ENCODE measurements around the gene MAP3K13. TPM values are rescaled to one million over a fixed set of nuclear protein-coding genes. Genes with fewer than 3 reads are reported as not detected.
"Not testable (repeated sequence)": the region's sequence is repeated elsewhere in the genome, so short reads cannot be mapped to it uniquely, and the experiment has no call there.

The MAP3K13 gene
- total RNA-seq, 1 donor from 2014 or later, result 21.5 TPM

DNA sequence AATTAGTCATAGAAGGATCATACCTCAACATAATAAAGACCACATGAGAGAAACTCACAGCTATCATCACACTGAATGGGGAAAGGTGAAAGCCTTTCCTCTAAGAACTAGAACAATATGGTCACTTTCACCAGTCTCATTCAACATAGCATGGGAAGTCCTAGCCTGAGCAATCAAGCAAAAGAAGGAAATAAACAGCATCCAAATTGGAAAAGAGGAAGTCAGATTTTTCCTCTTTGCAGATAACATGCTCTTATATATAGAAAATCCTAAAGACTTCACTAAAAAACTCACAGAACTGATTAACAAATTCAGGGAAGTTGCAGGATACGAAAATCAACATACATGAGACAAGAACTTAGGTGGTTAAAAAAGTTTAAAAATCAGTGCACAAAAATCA, 24.7 kb downstream of the MAP3K13 start:
- no peak for DNase-seq (ENCODE audit: extremely low read depth, low read depth, low spot score)

DNA sequence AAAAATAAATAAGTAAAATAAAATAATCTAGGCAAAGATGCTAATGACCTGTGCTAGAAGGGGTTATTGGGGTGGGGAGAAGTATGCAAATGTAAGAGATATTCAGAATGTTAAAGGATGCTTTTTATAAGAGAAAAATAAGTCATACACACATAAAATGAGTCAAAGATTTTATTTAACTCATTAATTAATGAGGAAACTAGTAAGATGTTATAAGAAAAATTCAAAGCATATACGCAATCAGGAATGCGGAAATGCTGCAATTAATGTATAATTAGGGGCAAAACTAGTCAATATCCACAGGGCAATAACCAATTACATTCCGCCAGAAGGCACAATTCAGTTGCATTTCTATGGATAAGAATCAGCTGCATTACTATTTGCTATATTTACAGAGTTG, 30.1 kb downstream of the MAP3K13 start:
- no peak for DNase-seq (ENCODE audit: extremely low read depth, low read depth, low spot score)

DNA sequence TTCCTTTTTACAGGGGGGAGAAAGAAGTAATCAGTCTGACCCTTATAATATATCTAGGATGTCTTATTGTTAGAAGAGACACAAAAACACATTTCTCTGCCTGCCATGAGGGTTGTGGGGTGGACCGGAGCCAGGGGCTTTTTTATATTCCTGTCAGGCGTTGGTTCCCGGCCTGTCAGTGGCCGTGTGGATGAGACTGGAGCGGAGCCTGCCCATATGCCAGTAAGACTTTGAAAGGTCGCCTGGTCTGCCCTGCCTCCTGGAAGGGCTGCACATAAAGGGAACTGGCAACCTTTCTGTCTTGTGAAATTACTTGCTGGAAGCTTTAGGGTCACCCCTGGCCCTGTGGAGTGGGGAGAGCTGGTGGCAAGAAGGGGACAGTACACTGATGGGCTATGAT, 34.7 kb downstream of the MAP3K13 start:
- no peak for DNase-seq (ENCODE audit: extremely low read depth, low read depth, low spot score)

DNA sequence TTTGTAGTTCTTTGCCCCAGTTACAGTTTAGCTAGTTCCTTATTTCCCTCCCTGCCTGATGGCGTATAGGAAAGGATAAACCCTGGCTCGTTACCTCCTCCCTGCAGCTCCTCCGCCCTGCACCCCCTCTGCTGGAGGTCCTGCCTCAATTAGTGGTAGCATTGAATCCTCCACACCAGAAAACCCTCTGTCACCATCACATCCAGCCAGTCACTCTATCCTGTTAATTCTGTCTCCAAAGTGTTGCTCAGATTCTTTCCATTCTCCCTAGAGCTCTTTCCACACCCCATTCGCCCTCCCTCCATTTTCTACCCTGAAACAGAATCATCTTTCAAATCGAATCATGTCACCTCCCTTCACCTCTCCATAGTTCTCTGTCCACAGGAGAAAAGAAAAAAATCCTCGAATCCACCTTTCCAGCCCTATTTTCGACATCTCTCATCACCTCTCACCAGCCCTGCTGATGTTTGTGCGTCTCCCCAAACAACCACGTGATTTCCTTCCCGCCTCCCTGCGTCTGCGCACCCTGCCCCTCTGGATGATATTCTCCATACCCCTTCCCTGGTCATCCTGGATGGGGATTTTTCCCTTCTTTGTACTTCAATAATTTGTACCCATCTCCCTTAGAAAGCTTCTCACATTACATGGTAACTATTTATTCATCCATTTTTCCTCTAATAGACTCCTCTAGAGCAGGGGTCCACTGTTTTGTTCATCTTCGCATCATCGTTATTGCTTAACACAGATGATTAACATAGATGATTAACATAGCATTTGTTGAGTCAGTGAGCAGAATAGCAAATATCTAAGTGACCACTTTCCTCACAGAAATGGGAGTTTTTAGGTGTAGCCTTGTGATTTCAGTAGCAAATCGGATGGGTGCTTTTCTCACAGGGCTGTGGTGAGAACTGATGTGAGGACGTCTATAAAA, 37.1 kb downstream of the MAP3K13 start:
- DNase-seq (ENCODE audit: extremely low read depth, low read depth, low spot score), result no peak

DNA sequence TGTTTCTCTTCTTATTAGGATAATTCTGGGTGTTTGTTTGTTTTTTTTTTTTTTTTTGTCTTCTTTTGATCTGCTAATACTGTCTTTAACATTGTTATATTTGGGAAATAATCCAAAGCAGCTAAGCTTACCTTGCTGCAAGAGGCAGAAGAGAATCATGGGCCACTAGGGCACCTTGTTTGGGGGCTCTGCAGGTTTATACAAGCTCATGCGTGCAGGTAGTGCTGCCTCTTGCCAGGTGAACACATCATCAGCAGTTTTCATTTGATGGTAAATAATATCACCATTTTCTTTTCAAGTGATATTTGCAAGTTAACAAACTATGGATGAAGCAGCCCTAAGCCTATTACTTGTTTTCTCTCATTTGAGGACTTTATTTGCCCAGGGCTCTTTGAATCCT, 37.9 kb downstream of the MAP3K13 start:
- DNase-seq (ENCODE audit: extremely low read depth, low read depth, low spot score), result no peak

DNA sequence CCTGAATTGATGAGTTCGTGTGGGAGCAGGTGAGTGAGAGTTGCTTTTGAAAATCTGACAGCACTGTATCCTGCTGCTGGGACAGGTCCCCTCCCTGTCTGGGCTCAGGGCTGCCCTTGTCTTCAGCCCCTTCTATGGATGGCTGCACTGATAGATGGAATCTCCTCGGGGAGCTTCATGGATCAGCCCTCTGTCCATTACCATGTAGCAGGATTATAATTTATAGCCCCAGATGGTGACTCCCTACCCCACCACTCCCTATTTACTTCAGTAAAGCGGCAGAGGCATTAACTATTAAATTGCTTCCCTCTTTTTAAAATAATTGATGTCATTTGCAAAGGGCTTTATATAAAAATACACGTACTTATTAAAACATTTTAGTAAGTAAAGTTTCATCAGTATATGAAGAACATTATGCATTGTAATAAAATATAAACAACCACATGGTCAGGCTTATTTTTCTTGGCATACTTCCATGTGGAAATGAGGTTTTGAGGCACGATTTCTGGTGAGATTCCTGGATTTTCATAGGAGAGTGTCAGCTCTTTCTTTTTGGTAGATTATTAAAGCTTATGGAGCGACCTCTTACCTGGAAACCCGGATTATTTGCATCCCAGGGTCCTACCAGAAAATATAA, 38.5 kb downstream of the MAP3K13 start:
- no peak for DNase-seq (ENCODE audit: extremely low read depth, low read depth, low spot score)

DNA sequence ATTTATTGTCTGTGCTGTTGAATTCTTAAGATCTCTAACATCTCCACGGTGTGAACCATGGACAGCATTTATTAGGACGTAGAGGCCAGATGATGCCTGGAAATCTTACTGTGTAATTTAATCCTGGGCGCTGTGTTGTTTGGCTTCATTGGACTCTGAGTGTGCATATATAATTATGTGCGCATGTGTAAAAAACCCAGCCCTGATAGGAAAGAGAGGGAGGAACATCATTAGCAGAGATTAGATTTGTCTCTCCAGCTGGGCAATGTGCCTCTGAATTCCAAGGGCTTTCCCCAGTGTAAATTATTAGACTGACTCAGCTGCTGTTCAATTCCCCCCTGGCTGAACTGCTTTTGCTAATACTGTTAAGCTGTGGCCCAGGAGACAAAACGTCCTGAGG, 39.6 kb downstream of the MAP3K13 start:
- no peak for DNase-seq (ENCODE audit: extremely low read depth, low read depth, low spot score)

DNA sequence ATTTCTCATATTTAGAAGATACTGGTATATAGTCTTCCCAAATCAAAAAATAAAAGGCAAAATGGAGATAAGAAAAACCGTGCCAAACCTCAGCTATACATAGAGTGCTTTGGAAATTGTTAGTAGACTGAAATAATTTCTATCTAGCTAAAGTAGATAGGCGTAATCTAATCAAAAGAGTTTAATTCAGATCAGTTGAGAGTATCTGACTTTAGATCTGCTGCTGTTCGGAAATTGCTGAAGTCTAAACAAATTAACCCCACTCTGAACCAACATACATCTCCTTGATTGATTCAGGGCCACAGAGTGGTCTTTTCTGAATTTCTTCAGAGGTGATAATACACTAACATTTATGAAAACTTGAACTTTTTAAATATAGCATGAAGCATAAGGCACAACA, 40.1 kb downstream of the MAP3K13 start:
- no peak for DNase-seq (ENCODE audit: extremely low read depth, low read depth, low spot score)

DNA sequence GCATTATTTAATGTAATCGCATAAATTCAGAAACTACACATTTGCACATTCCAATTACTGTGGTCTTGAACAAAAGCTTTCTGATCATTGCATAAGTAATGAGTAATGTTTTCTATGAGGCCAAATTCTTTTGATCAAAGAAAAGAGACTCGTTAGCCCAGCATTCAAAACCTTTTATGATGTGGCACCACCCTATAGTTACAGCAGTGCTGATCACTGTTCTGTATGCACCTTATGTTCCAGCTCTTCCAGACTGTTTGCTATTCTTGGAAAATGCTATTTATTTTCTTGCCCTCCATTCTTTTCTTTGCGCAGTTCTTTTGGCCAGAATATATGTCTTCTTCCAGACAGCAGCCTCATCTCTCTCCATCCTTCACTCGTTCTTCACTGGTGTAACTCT, 42.3 kb downstream of the MAP3K13 start:
- DNase-seq (ENCODE audit: extremely low read depth, low read depth, low spot score), result no peak

DNA sequence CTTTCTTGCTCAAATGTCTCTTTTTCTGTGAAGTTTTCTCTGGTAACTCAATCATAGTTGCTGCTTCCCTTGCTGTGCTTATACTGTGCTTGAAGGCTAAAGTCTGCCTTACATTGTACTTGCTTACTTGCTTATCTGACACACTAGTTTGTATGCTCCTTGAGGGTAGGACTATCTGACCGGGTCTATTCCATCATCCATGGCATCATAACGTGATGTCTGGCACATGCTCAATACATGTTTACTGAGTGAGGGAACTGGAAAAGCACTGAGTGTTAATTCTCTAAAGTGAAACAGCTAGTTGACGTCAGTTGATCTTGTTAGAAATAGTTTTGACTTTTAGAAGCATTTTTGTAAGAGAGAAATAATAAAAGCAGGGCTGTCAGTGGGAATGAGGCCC, 42.7 kb downstream of the MAP3K13 start:
- no peak for DNase-seq (ENCODE audit: extremely low read depth, low read depth, low spot score)

DNA sequence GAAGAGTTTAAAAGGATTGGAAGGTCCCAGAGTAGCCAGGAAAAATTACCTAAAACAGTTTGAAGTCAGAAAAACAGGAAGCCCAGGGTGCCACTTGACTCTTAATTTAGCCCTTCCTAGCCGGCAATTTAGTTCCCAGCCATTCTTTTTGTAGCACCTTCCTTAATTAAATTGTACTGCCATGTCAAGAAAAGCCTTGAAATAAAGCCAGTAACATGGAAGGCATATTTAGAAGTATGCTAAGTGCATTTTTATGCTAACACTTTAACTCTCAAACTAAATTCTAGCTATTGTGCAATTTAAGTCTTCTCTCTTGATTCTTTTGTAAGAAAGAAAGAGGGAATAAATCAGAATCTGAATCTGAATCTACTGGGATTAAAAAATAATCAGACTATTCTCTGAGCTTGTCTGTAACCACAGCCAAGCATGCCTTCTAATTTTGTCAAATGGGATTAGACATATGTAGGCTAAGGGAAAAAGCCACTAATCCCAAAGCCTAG, 43.2 kb downstream of the MAP3K13 start:
- no peak for DNase-seq (ENCODE audit: extremely low read depth, low read depth, low spot score)

DNA sequence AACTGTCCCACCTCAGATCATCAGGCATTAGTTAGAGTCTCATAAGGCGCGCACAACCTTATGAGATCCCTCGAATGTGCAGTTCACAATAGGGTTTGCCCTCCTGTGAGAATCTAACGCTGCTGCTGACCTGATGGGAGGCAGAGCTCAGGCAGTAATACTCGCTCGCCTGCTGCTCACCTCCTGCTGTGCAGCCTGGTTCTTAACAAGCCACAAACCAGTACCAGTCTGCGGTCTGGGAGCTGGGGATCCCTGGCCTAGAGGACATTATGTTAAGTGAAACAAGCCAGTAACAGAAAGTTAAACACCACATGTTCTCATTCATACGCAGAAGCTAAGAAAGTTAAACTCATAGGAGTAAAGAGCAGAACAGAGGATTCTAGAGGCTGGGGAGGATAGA, 47.0 kb downstream of the MAP3K13 start:
- DNase-seq (ENCODE audit: extremely low read depth, low read depth, low spot score), result no peak

DNA sequence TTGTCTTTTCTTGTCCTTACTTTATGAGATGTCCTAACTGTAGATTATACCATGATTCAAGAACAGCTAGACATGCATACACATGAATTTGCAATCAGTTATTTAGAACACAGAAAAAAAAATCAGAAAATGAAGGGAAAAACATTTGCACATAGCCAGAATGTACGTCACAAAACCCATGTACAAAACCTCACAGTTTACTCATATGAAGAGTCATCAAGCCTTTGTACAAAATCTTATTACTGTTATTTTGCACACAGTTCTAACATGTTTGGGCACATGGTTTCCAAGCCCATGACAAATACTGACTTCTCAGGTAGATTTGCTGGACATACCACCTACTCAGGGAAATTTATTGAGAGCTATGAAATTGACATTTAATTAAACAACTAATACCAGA, 48.2 kb downstream of the MAP3K13 start:
- no peak for DNase-seq (ENCODE audit: extremely low read depth, low read depth, low spot score)

DNA sequence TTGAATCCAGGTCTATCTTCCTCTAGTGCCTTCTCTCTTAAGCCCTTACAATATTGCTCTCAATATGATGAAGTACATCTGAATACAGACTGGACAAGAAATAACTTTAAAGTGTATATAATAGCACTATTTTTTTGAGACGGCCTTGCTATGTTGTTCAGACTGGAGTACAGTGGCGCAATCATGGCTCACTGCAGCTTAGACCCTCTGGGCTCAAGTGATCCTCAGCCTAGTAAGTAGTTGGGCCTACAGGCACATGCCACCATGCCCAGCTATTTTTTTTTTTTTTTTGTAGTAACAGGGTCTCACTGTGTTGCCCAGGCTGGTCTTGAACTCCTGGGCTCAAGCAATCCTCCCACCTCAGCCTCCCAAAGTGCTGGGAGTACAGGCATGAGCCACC, 53.6 kb downstream of the MAP3K13 start:
- DNase-seq (ENCODE audit: extremely low read depth, low read depth, low spot score), result no peak

DNA sequence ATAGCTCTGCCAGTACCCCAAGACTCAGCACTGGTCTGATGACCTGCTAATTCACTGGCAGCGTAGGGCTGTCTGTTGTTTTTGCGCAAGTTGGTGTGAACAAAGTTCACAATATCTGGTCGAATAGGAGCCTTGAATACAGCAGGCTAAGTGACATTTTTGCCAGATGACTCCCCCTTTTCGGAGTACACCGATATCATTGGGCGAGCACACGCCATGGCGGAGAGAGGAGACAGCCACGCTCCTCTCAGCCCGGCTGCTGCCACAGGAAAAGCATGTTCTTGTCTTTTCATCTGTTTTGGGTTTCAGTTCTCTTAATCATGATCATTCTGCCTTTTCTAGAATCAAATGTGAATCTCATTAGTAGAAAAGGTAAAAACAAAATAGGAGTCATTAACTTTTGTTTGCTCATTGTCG, 55.6 kb downstream of the MAP3K13 start:
- DNase-seq (ENCODE audit: extremely low read depth, low read depth, low spot score), result not testable (repeated sequence)

DNA sequence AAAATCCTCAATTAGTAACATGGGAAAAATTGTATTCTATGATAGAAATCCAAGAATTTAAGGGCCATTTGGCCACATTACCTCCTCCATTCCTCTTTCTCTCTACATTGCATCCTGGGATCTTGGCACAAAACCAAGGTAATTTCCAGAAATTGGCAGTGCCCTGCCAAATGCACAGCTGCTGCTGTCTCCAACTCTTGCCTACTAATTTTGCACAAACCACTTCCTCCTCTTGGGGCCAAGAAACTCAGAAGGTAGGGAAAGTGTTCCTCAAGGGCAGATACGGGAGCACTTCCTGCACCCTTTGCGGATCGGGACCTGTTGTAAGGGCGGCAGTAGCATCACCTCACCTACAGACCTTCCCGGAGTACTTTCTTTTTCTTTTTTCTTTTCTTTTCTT, 57.8 kb downstream of the MAP3K13 start:
- no peak for DNase-seq (ENCODE audit: extremely low read depth, low read depth, low spot score)

DNA sequence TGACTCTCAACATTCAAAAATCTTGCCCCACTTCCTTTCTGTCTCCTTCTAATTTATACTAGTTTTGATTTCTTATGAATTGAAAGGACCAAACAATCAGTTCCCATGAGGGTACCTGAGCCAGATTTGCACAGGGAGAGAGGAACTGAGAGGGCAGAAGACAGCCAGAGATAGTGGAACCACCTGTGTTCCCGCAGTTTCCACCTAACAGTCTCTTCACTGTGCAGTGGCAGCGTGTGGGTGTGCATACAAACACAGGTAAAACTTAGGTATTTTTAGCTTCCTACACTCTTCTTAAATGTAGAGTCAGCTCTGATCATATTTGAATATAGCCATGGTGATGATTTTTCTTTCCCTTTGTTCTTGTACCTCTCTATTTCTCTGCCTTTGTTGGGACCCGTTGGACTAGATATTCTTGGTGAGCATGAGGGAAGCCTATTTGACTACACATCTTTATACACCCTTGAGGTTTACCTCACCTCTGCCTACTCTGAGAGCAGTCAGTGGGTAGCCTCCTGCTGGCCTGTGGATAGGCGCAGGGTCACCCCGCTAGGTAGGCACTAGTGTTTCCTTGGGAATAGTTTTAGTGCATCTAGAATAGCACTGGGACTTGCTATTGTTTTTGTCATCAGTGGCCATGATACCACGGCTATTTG, 58.8 kb downstream of the MAP3K13 start:
- no peak for DNase-seq (ENCODE audit: extremely low read depth, low read depth, low spot score)

DNA sequence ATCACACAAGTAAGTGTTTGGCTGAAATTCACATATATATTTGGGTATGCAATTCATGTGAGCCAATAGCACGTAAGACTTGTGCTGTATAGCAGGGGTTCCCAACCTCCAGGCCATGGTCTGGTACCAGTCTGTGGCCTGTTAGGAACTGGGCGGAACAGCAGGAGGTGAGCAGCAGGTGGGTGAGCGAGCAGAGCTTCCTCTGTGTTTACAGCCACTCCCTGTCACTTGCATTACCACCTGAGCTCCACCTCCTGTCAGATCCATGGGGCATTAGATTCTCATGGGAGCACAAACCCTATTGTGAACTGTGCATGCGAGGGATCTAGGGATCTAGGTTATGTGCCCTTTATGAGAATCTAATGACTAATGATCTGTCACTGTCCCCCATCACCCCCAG, 59.7 kb downstream of the MAP3K13 start:
- no peak for DNase-seq (ENCODE audit: extremely low read depth, low read depth, low spot score)

DNA sequence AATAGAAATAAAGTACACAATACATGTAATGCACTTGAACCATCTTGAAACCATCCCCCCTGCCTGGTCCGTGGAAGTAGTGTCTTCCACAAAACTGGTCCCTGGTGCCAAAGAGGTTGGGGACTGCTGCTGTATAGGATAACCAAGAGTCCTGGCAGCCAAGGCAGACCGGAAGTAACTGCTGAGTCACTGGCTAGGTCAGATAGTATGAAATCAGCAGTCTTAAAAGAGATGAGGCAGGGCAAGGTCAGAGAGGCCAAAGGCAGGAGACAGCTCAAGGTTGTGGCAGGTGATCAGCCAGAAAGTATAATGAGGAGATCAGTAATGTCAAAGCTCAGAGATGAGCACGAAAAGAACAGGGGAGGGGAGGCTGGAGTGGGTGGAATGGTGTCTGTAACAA, 60.2 kb downstream of the MAP3K13 start:
- DNase-seq (ENCODE audit: extremely low read depth, low read depth, low spot score), result no peak

DNA sequence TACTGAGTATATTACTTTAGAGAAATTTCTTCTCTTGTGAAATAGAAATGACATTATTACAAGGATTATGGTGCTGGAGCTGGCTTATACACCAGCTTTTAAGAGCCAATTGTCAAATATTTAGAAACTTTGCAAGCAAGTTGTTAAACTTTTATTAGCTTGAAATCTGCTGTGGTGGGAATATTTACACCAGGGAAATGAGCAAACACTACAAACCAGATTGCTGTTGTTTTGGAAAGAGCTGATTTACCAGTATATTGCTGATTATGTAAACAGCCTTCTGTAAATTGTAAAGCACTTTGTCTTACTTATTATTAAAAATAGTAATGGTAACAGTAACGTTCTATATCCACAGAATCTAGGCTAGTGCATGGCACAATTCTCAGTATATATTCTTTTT, 61.5 kb downstream of the MAP3K13 start:
- no peak for DNase-seq (ENCODE audit: extremely low read depth, low read depth, low spot score)

DNA sequence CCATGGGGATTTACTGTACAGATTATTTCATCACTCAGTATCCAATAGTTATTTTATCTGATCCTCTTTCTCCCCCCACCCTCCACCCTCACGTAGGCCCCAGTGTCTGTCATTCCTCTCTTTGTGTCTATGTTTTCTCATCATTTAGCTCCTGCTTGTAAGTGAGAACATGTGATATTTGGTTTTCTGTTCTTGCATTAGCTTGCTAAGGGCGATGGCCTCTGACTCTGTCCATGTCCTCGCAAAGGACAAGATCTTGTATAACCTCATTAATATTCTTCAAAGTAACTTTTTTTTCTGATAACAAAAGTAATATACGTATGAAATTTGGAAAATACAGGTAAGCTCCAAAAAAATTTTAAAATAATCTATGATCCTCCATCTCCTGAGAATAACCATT, 67.4 kb downstream of the MAP3K13 start:
- DNase-seq (ENCODE audit: extremely low read depth, low read depth, low spot score), result no peak
